ENCODE measurements around the gene TOB1. TPM values are rescaled to one million over a fixed set of nuclear protein-coding genes. Genes with fewer than 3 reads are reported as not detected.

TOB1 gene
- total and polyA plus RNA-seq, 2 experiments from 2014 or later: 12.1 to 46.9 TPM

DNA sequence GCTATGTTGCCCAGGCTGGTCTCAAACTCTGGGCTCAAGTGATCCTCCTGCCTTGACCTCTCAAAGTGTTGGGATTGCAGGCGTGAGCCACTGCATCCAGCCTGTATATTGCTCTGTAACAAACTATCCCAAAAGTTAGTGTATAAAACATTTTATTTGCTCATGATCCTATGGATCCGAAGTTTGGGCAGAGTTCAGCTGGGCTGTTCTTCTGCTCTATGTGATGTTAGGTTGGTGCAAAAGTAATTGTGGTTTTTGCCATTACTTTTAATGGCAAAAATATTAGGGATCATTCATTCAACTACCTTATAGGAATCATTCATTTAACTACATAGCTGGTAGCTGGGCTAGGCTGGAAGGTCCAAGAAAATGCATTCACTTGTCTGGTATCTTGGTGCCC lies 43.6 kb downstream of the TOB1 start (continued):
- TF ChIP-seq, protein P1, sequence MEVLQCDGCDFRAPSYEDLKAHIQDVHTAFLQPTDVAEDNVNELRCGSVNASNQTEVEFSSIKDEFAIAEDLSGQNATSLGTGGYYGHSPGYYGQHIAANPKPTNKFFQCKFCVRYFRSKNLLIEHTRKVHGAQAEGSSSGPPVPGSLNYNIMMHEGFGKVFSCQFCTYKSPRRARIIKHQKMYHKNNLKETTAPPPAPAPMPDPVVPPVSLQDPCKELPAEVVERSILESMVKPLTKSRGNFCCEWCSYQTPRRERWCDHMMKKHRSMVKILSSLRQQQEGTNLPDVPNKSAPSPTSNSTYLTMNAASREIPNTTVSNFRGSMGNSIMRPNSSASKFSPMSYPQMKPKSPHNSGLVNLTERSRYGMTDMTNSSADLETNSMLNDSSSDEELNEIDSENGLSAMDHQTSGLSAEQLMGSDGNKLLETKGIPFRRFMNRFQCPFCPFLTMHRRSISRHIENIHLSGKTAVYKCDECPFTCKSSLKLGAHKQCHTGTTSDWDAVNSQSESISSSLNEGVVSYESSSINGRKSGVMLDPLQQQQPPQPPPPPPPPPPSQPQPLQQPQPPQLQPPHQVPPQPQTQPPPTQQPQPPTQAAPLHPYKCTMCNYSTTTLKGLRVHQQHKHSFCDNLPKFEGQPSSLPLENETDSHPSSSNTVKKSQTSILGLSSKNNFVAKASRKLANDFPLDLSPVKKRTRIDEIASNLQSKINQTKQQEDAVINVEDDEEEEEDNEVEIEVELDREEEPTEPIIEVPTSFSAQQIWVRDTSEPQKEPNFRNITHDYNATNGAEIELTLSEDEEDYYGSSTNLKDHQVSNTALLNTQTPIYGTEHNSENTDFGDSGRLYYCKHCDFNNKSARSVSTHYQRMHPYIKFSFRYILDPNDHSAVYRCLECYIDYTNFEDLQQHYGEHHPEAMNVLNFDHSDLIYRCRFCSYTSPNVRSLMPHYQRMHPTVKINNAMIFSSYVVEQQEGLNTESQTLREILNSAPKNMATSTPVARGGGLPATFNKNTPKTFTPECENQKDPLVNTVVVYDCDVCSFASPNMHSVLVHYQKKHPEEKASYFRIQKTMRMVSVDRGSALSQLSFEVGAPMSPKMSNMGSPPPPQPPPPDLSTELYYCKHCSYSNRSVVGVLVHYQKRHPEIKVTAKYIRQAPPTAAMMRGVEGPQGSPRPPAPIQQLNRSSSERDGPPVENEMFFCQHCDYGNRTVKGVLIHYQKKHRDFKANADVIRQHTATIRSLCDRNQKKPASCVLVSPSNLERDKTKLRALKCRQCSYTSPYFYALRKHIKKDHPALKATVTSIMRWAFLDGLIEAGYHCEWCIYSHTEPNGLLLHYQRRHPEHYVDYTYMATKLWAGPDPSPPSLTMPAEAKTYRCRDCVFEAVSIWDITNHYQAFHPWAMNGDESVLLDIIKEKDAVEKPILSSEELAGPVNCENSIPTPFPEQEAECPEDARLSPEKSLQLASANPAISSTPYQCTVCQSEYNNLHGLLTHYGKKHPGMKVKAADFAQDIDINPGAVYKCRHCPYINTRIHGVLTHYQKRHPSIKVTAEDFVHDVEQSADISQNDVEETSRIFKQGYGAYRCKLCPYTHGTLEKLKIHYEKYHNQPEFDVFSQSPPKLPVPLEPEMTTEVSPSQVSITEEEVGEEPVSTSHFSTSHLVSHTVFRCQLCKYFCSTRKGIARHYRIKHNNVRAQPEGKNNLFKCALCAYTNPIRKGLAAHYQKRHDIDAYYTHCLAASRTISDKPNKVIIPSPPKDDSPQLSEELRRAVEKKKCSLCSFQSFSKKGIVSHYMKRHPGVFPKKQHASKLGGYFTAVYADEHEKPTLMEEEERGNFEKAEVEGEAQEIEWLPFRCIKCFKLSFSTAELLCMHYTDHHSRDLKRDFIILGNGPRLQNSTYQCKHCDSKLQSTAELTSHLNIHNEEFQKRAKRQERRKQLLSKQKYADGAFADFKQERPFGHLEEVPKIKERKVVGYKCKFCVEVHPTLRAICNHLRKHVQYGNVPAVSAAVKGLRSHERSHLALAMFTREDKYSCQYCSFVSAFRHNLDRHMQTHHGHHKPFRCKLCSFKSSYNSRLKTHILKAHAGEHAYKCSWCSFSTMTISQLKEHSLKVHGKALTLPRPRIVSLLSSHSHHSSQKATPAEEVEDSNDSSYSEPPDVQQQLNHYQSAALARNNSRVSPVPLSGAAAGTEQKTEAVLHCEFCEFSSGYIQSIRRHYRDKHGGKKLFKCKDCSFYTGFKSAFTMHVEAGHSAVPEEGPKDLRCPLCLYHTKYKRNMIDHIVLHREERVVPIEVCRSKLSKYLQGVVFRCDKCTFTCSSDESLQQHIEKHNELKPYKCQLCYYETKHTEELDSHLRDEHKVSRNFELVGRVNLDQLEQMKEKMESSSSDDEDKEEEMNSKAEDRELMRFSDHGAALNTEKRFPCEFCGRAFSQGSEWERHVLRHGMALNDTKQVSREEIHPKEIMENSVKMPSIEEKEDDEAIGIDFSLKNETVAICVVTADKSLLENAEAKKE (CRISPR knock-in tag; IDR thresholded peaks at IDR 0.05): no peak
- TF ChIP-seq EZH2 (IDR thresholded peaks at IDR 0.05; ENCODE audit: low read depth, unreplicated experiment): no peak

- no peaks in the 10 kb centered on the region for H3K27me3 ChIP-seq (ENCODE audit: insufficient read depth)
- no peak for DNase-seq (ENCODE audit: low spot score)
- no peaks in the 10 kb centered on the region for H3K9me3 Mint-ChIP-seq
- no peak overlapping the region for H3K4me2 ChIP-seq
- no peak overlapping the region for H3K27ac ChIP-seq (ENCODE audit: low read depth)
- H3K27me3 Mint-ChIP-seq (ENCODE audit: insufficient read depth, low read depth, poor library complexity): peaks cover 11% of the 10 kb centered on the region
- H3K79me2 ChIP-seq (replicated peaks; ENCODE audit: insufficient read depth): no peaks in the 10 kb centered on the region
- H3K4me1 ChIP-seq (ENCODE audit: insufficient read depth): peaks cover 5% of the 10 kb centered on the region; the same call in 1 of the 2 replicates
- no peak overlapping the region for H3K4me3 Mint-ChIP-seq
- peaks cover 7% of the 10 kb centered on the region; the same call in 1 of the 2 replicates for H3K9me2 ChIP-seq (ENCODE audit: insufficient read depth)
- H3K36me3 Mint-ChIP-seq (ENCODE audit: low read depth): no peaks in the 10 kb centered on the region
- H4K20me1 ChIP-seq (replicated peaks; ENCODE audit: insufficient read depth): no peaks in the 10 kb centered on the region
- no peak overlapping the region for H2AFZ ChIP-seq
- H3K4me1 Mint-ChIP-seq: peaks cover 8% of the 10 kb centered on the region
- H3K27ac Mint-ChIP-seq: no peak overlapping the region
- H3K36me3 ChIP-seq (ENCODE audit: insufficient read depth): no peaks in the 10 kb centered on the region
- H3K4me3 ChIP-seq: no peak overlapping the region
- H3F3A ChIP-seq (replicated peaks; ENCODE audit: low read depth): no peaks in the 10 kb centered on the region
- no peak for ATAC-seq
- TF ChIP-seq, protein P1 (CRISPR knock-in tag; IDR thresholded peaks at IDR 0.05): no peak
- TF ChIP-seq NANOG (IDR thresholded peaks at IDR 0.05; ENCODE audit: borderline replicate concordance) (no peak), ZNF114 (CRISPR knock-in tag; IDR thresholded peaks at IDR 0.05) (no peak), ZNF331 (CRISPR knock-in tag; IDR thresholded peaks at IDR 0.05; ENCODE audit: low read depth) (no peak), EZH2phosphoT487 (IDR thresholded peaks at IDR 0.05; ENCODE audit: unreplicated experiment) (no peak), ETS1 (IDR thresholded peaks at IDR 0.05) (no peak), EZH2 (IDR thresholded peaks at IDR 0.05; ENCODE audit: low read depth, unreplicated experiment) (no peak), STAT1 (IDR thresholded peaks at IDR 0.05; ENCODE audit: unreplicated experiment) (no peak), JUNB (IDR thresholded peaks at IDR 0.05; ENCODE audit: unreplicated experiment) (no peak)
These were observed 45.5 kb downstream of the TOB1 start for GRCh38 chr17:50820651-50821050.
